ENCODE data around the gene OR52N2.

The OR52N2 gene

DNA sequence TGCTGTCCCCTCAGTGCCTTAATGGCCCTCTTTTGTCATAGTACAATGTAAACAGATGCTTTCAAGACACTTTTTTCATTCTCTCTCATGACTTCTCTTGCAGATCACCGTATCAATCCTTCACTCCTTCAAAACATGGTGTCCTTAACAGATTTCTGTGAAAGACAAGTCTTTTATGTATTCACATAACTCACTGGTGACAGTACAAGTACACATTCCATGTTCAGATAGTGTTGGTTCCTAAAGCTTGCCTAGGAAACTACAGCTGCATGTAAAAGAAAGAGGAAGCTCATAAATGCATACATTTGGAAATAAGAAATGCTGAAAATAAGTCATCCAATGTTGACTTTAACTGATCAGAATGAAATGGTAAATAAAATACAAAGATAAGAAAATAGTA, 38.0 kb downstream of the OR52N2 start:
- Histone ChIP-seq H3K27me3 (ENCODE audit: insufficient read depth, low read depth, severe bottlenecking) (peaks cover 24% of the 10 kb centered on the region), H3K36me3 (no peaks in the 10 kb centered on the region), H3K9me3 (ENCODE audit: severe bottlenecking) (no peaks in the 10 kb centered on the region), H3K4me3 (ENCODE audit: low read depth, low read length) (no peak overlapping the region), H3K27ac (no peak overlapping the region)
- DNase-seq = no peak
- TF ChIP-seq, protein P1, sequence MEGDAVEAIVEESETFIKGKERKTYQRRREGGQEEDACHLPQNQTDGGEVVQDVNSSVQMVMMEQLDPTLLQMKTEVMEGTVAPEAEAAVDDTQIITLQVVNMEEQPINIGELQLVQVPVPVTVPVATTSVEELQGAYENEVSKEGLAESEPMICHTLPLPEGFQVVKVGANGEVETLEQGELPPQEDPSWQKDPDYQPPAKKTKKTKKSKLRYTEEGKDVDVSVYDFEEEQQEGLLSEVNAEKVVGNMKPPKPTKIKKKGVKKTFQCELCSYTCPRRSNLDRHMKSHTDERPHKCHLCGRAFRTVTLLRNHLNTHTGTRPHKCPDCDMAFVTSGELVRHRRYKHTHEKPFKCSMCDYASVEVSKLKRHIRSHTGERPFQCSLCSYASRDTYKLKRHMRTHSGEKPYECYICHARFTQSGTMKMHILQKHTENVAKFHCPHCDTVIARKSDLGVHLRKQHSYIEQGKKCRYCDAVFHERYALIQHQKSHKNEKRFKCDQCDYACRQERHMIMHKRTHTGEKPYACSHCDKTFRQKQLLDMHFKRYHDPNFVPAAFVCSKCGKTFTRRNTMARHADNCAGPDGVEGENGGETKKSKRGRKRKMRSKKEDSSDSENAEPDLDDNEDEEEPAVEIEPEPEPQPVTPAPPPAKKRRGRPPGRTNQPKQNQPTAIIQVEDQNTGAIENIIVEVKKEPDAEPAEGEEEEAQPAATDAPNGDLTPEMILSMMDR (IDR thresholded peaks at IDR 0.05; ENCODE audit: low read depth, low read length) = no peak

DNA sequence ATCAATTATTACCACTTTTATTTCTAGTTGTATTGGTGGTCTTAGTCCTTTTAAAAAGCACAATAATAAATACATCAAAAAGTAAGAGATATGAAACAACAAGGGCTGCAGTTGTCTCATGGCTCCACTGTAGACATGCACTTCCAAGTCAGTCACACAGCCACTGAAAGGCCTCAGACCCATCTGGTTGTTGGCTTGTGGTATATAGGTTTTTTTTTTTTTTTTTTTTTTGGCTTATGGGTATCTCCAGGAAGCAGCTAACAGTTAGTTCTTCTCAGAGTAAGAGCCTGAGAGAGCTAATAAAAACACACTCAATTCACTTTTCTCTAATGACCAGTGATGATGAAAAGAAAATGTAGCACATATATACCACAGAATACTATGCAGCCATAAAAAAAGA, 39.0 kb downstream of the OR52N2 start:
- no peak for DNase-seq
- H3K36me3 ChIP-seq = no peaks in the 10 kb centered on the region
- H3K27ac ChIP-seq = no peak overlapping the region
- no peaks in the 10 kb centered on the region for H3K9me3 ChIP-seq (ENCODE audit: severe bottlenecking)
- peaks cover 28% of the 10 kb centered on the region for H3K27me3 ChIP-seq (ENCODE audit: insufficient read depth, low read depth, severe bottlenecking)
- no peak overlapping the region for H3K4me3 ChIP-seq (ENCODE audit: low read depth, low read length)
- TF ChIP-seq, protein P1 (IDR thresholded peaks at IDR 0.05; ENCODE audit: low read depth, low read length) = no peak

DNA sequence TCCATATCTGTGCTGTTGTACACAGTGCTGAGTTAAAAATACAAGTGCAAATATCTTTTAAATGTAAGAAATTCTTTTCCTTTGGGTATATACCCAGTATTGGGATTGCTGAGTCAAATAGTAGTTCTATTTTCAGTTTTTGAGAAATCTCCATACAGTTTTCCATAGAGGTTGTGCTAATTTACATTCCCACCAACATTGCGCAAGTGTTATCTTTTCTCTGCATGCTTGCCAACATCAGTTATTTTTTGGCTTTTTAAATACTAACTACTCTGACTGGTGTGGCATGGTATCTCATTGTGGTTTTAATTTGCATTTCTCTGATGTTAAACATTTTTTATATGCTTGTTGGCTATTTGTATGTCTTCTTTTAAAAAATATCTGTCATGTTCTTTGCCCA, 42.3 kb downstream of the OR52N2 start:
- no peak overlapping the region for H3K4me3 ChIP-seq (ENCODE audit: low read depth, low read length)
- no peaks in the 10 kb centered on the region for H3K36me3 ChIP-seq
- DNase-seq = no peak
- TF ChIP-seq, protein P1 (IDR thresholded peaks at IDR 0.05; ENCODE audit: low read depth, low read length) = no peak
- peaks cover 29% of the 10 kb centered on the region for H3K27me3 ChIP-seq (ENCODE audit: insufficient read depth, low read depth, severe bottlenecking)
- no peak overlapping the region for H3K27ac ChIP-seq
- peaks cover 4% of the 10 kb centered on the region for H3K9me3 ChIP-seq (ENCODE audit: severe bottlenecking)

DNA sequence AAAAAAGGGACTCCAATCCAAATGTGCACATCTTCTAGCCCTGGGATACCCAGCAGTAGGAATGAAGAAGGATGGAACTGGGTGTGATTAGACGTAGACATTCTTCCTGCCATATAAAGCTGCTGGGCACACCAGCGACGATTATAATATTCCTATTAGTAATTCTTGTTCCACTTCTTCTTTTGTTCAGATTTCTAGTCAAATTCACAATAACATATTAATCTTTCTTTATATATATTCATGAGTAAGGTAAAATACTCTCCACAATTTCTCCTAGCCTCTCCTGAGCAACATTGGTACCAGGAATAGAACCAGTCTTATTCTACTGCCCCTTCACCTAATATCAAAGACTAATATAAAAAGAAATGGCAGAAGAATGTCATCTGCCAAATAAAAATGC, 48.9 kb downstream of the OR52N2 start, which contains the start of gene OR52E8:
Gene OR52E8, minus strand, starts transcription at position 101 of the 400 bp plus-strand sequence. Its CDS starts 0 bp downstream, at position 101.
- Histone ChIP-seq H3K27ac (no peak within 1 kb of the TSS), H3K27me3 (ENCODE audit: insufficient read depth, low read depth, severe bottlenecking) (peaks cover 30% of the 10 kb centered on the region), H3K9me3 (ENCODE audit: severe bottlenecking) (peaks cover 4% of the 10 kb centered on the region), H3K4me3 (ENCODE audit: low read depth, low read length) (no peak within 1 kb of the TSS), H3K36me3 (no peaks in the 10 kb centered on the region)
- TF ChIP-seq, protein P1 (IDR thresholded peaks at IDR 0.05; ENCODE audit: low read depth, low read length) = no peak
- no peak for DNase-seq

- Histone ChIP-seq H3K36me3 (no peaks in the 10 kb centered on the region), H3K4me3 (ENCODE audit: low read depth, low read length) (no peak overlapping the region), H3K27me3 (ENCODE audit: insufficient read depth, low read depth, severe bottlenecking) (peaks cover 9% of the 10 kb centered on the region), H3K27ac (no peak overlapping the region), H3K9me3 (ENCODE audit: severe bottlenecking) (no peaks in the 10 kb centered on the region)
- DNase-seq = no peak
- TF ChIP-seq, protein P1 (IDR thresholded peaks at IDR 0.05; ENCODE audit: low read depth, low read length) = no peak
Measured at GRCh38 chr11:5865826-5866225, 57.1 kb downstream of the OR52N2 start.
